GM23338 (cell line): ENCODE measurements around the gene FOXE3.

ENCODE experiments used
- CREB1 ChIP-seq: fragments of 250-450 bp; sonication (Bioruptor Pico); IDR thresholded peaks from 2 replicates; pipeline ENCODE4 v1.5.0; 2020; ENCODE audit warnings: low read depth, mild to moderate bottlenecking, moderate library complexity
- EZH2 ChIP-seq: fragments of 200-600 bp; sonication (generic); IDR thresholded peaks from one replicate; pipeline ENCODE4 v1.8.0; 2017; ENCODE audit warnings: antibody characterized with exemption, mild to moderate bottlenecking, low read depth; ENCODE audit not compliant: unreplicated experiment
- EZH2phosphoT487 ChIP-seq: fragments of 200-600 bp; sonication (generic); IDR thresholded peaks from one replicate; pipeline ENCODE4 v1.8.1; 2018; ENCODE audit warnings: antibody characterized with exemption; ENCODE audit not compliant: unreplicated experiment
- JUNB ChIP-seq: IDR thresholded peaks from one replicate; pipeline ENCODE4 v1.6.1; 2016; ENCODE audit warnings: antibody characterized with exemption; ENCODE audit not compliant: unreplicated experiment
- NANOG ChIP-seq: IDR thresholded peaks from 2 replicates; pipeline ENCODE4 v1.6.1; 2016; ENCODE audit warnings: antibody characterized with exemption, borderline replicate concordance
- POLR2AphosphoS5 ChIP-seq: IDR thresholded peaks from 2 replicates; pipeline ENCODE4 v1.6.1; 2016; ENCODE audit warnings: antibody characterized with exemption, low read depth
- TF ChIP-seq, protein P1 (sequence below): IDR thresholded peaks from 2 replicates; pipeline ENCODE4 v1.6.1; 2016; ENCODE audit warnings: antibody characterized with exemption
- TF ChIP-seq, protein P2 (sequence below), 2 experiments: fragments of 200-600 bp in 1 of 2; sonication (generic) in 1 of 2; conservative IDR thresholded peaks; 2 replicates each; pipeline versions ENCODE4 v1.5.1 to v1.6.1; 2016 to 2017; ENCODE audit warnings: antibody characterized with exemption in 2 of 2, low read depth in 2 of 2, mild to moderate bottlenecking in 2 of 2, moderate library complexity in 1 of 2
- TF ChIP-seq, protein P3 (sequence below): IDR thresholded peaks from one replicate; pipeline ENCODE4 v1.6.1; 2018; ENCODE audit warnings: antibody characterized with exemption; ENCODE audit not compliant: unreplicated experiment

DNA sequence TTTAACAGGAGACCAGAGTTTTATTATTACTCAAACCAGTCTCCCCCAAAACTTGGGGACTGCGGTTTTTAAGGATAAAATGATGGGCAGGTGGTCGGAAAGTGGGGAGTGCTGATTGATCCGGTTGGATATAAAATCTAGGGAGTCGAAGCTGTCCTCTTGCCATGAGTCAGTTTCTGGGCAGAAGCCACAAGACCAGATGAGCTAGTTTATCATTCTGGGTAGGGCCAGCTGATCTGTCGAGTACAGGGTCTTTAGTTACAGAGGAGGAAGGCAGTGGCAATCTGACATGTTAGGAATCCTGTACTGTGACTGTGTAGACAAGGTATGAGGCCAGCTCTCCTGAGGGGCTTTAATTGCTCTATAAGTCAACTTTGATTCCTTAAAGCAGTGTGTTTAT lies 22.9 kb upstream of the FOXE3 start:
- TF ChIP-seq, protein P1, sequence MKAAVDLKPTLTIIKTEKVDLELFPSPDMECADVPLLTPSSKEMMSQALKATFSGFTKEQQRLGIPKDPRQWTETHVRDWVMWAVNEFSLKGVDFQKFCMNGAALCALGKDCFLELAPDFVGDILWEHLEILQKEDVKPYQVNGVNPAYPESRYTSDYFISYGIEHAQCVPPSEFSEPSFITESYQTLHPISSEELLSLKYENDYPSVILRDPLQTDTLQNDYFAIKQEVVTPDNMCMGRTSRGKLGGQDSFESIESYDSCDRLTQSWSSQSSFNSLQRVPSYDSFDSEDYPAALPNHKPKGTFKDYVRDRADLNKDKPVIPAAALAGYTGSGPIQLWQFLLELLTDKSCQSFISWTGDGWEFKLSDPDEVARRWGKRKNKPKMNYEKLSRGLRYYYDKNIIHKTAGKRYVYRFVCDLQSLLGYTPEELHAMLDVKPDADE = no peak
- TF ChIP-seq CREB1 (CRISPR knock-in tag) (no peak), EZH2 (no peak), JUNB (no peak), POLR2AphosphoS5 (no peak), EZH2phosphoT487 (no peak), NANOG (no peak)
- TF ChIP-seq, protein P2, sequence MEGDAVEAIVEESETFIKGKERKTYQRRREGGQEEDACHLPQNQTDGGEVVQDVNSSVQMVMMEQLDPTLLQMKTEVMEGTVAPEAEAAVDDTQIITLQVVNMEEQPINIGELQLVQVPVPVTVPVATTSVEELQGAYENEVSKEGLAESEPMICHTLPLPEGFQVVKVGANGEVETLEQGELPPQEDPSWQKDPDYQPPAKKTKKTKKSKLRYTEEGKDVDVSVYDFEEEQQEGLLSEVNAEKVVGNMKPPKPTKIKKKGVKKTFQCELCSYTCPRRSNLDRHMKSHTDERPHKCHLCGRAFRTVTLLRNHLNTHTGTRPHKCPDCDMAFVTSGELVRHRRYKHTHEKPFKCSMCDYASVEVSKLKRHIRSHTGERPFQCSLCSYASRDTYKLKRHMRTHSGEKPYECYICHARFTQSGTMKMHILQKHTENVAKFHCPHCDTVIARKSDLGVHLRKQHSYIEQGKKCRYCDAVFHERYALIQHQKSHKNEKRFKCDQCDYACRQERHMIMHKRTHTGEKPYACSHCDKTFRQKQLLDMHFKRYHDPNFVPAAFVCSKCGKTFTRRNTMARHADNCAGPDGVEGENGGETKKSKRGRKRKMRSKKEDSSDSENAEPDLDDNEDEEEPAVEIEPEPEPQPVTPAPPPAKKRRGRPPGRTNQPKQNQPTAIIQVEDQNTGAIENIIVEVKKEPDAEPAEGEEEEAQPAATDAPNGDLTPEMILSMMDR (conservative IDR thresholded peaks at IDR 0.05; ENCODE audit: low read depth in 2 of 2) = no peak
- TF ChIP-seq, protein P3, sequence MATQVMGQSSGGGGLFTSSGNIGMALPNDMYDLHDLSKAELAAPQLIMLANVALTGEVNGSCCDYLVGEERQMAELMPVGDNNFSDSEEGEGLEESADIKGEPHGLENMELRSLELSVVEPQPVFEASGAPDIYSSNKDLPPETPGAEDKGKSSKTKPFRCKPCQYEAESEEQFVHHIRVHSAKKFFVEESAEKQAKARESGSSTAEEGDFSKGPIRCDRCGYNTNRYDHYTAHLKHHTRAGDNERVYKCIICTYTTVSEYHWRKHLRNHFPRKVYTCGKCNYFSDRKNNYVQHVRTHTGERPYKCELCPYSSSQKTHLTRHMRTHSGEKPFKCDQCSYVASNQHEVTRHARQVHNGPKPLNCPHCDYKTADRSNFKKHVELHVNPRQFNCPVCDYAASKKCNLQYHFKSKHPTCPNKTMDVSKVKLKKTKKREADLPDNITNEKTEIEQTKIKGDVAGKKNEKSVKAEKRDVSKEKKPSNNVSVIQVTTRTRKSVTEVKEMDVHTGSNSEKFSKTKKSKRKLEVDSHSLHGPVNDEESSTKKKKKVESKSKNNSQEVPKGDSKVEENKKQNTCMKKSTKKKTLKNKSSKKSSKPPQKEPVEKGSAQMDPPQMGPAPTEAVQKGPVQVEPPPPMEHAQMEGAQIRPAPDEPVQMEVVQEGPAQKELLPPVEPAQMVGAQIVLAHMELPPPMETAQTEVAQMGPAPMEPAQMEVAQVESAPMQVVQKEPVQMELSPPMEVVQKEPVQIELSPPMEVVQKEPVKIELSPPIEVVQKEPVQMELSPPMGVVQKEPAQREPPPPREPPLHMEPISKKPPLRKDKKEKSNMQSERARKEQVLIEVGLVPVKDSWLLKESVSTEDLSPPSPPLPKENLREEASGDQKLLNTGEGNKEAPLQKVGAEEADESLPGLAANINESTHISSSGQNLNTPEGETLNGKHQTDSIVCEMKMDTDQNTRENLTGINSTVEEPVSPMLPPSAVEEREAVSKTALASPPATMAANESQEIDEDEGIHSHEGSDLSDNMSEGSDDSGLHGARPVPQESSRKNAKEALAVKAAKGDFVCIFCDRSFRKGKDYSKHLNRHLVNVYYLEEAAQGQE = no peak
